Jurkat, Clone E6-1 (cell line): ENCODE data around the gene ATR.

Experiments
- DNase-seq: peaks from one replicate; pipeline ENCODE4 v3.0.0-alpha.2; 2011; ENCODE audit warnings: low read depth, low spot score
- H3K4me3 ChIP-seq: 2 replicates; pipeline ENCODE4 v1.5.1; 2011; ENCODE audit warnings: mild to moderate bottlenecking, low read length, control low read depth, moderate library complexity

ATR gene

DNA sequence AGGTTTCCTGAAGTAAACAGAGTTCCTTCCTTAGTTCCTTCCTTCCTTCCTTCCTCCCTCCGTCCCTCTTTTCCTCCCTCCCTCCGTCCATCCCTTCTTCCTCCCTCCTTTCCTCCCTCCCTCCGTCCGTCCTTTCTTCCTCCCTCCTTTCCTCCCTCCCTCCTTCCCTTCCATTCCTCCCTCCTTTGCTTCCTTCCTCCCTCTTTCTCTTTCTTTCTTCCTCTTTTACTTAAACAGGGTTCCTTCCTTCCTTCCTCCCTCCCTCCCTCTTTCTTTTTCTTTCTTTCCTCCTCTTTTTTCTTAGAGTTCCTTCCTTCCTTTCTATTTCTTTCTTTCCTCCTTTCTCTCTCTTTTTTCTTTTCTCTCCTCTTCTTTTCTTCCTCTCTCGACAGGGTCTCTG, 35.2 kb downstream of the ATR start:
- H3K4me3 ChIP-seq: no peak overlapping the region
- no peak for DNase-seq

DNA sequence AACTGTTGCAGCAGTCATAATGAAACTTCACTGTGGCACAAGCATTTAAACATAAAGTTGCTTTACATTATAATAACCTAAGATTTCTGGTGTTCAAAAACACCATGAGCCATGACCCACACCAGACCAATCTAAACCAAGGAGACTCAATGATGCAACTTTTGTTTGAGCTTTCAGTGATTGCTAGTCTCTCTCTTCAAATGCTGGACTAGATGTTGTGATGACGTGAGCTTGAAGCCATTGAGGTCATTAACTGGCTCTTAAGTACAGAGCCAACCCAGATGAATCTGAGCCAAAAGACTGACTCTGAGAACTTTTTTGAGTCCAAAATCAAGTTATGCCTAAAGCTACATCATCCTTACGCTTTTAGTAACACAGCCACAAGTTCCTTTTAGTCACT, 36.5 kb downstream of the ATR start:
- DNase-seq: no peak
- no peak overlapping the region for H3K4me3 ChIP-seq

DNA sequence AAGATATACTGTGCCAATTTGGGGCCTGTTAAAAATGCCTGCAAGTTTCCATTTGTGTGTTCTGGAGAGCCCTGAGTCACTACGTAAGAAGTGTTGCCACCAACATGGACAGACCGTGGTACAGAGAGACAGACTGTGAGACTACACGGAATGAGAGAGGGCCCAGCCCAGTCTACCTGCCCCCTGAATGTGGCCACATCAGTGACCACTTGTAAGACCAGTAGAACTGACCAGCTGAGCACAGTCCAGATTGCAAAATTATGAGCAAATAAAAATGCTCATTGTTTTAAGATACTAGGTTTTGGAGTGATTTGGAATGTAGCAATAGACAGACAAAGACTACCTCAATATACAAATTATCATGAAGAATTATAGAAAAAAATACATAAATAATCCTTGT, 42.0 kb downstream of the ATR start:
- no peak for DNase-seq

DNA sequence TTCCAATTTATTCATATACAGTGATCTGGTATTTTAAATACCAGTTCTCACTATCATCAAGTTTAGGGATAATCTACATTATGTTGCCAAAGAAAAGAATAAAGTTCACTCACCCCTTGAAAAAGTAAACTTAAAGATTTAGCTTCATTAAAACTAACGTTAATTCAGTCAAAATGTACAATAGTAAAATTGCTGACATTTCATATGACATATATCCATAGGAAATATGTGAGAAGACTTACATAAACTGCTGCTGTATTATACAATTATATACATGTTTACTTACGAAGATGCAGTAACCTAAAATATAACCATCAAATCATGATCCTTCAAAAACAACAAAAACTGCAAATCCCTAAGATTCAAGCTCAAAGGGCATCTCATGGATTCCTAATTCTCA, 44.0 kb downstream of the ATR start:
- no peak for DNase-seq
- no peak overlapping the region for H3K4me3 ChIP-seq

More for the DNA sequence above, 42.0 kb downstream of the ATR start:
- H3K4me3 ChIP-seq: no peak overlapping the region

DNA sequence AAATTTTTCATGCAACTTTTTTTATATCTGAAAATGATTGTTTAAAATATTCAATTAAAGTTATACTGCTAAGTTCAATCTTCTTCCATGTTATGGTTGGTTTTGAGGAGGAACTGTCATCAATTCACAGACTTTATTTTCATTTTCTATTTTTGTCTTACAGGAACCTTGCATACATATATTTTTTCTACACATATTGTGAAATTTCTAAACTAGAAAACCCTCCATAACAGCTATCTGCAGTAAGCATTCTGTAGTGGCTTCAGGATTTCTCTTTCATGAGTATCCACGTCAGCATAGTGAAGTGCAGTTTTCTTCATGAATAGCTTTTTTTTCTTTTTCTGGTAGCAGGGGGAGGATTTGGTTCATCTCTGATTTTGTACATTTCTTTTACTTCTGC, 48.2 kb downstream of the ATR start:
- no peak for DNase-seq
- no peak overlapping the region for H3K4me3 ChIP-seq

DNA sequence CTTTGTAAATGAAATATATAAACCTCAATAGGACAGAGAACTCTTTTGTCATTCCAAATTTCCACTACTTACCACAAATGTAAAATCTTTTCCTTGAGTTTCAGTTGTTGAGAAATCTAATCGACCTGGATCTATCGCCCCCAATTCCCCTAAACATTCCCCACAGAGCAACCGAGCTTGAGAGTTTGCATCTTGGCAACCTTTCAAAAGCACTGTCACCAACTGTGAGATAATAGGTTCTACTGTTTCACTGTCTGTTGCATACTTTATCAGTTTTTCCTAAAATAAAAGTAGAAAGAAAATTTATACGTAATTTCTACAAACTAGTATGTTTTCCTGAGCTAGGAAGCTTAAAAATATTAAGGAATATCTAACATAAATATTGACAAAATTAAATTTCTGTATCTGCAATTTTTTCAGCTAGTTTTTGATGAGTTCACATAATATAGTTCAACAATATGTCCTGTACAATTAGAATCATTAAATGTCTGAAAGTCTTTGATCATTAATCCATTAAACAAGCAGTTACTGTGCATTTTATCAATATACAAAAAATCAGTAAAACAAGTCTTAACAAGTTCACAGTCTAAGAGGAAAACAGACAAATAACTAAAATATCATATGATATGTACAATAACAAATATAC, 54.5 kb downstream of the ATR start:
- no peak for DNase-seq
- H3K4me3 ChIP-seq: no peak overlapping the region

DNA sequence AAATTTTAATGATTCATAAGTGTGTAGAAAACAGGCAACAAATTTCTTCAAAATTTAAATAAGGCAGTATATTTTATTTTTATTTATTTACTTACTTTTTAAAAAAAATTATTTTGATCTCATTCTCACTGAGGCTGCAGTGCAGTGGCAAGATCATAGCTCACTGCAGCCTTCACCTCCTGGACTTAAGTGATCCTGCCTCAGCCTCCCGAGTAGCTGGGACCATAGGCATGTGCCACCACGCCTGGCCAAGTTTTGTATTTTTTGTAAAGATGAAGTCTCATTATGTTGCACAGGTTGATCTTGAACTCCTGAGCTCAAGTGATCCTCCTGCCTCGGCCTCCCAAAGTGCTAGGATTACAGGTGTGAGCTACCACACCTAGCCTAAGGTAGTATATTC, 69.5 kb downstream of the ATR start:
- H3K4me3 ChIP-seq: peak overlapping the region; percentile 42
- DNase-seq: peak; percentile 29

DNA sequence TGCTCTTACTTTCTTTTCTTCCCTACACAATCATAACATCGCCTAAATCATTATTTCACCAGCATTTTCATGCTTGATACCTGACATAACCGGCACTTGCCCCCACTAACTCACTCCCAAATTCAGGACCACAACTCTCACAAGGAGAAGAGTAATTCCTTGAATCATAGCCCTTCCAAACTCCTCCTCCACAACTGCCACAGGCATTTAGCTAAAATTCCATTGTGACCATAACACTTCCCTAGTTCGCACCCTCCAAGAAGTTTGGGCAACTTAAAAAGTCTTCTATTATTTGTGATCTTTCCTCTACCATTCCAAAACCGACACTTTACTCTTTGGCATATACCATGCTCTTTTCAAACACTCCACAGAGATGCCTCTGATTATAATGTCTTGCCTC, 71.3 kb downstream of the ATR start:
- no peak for DNase-seq
- no peak overlapping the region for H3K4me3 ChIP-seq

DNA sequence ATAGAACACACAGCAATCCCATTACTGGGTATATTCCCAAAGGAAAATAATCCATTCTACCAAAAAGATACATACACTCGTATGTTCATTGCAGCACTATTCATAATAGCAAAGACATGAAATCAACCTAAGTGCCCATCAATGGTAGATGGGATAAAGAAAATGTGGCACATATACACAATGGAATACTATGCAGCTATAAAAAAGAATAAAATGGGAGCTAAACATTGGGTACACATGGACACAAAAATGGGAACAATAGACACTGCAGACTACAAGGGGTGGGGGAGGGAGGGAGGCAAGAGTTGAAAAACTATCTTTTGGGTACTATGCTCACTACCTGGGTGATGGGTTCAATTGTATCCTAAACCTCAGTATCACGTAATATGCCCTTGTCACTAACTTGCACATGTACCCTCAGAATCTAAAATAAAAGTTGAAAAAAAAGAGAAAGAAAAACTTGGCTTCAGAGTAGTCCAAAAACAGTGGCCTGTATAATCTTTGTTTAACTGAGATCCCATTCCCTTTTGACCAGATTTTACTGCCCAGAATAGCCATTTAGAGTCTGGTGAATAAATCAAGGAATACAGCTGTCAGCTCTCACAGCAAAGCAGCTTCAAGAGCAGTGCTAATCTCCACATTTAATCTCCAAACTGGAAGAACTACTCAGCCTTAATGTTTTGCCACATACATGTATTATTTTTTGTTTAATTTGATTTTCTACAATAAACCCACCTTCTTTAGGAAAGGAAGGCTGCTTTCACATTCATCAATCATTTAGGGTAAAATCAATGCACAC, 76.1 kb downstream of the ATR start:
- no peak overlapping the region for H3K4me3 ChIP-seq
- DNase-seq: no peak

DNA sequence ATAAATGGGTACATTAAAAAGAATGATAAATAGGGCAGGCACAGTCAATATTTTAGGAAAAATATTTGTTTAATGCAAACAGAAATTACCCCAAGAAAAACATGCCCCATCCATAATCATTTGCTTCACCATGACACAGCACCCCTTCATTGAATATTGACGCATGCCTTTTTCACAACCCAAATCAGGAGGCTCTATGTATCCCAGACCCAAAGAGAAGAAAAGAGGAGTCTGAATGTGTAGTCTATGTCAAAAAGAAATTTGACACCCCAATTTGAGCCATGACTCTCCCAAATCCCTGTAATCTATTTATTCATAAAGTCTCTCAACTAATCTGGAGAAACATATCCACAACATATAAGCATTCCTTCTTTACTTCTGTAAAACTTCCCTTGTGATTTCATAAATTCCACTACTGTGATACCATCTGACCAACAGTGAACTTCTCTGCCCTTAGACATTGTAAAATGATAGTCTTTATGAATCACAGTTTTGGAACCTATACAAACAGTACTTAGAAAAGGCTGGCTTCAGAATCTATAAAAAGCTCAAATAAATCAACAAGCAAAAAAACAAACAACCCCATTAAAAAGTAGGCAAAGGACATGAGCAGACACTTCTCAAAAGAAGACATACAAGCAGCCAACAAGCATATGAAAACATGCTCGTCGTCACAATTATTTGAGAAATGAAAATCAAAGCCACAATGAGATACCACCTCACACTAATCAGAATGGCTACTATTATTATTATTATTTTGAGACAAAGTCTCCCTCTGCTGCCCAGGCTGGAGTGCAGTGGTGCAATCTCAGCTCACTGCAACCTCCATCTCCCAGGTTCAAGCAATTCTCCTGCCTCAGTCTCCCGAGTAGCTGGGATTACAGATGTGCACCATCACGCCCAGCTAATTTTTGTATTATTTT, 77.3 kb downstream of the ATR start:
- H3K4me3 ChIP-seq: no peak overlapping the region
- no peak for DNase-seq

DNA sequence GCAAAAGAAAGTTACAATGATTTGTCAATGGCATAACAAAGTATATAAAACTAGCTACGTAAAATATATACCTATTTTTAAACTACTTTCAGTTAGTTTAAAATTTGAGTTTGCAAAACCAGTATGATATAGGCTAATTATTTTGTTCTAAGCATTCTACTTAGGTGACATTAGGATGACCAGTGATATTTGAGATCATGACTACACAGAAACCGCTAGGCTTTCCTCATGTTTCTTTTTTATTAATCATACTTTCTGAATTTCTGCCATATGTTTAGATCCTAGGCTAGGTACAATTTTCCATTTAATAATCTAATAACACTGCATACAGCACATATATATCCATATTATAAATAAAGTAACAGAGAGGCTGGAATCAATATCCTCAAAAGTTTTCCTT, 78.3 kb downstream of the ATR start:
- no peak overlapping the region for H3K4me3 ChIP-seq
- DNase-seq: no peak

DNA sequence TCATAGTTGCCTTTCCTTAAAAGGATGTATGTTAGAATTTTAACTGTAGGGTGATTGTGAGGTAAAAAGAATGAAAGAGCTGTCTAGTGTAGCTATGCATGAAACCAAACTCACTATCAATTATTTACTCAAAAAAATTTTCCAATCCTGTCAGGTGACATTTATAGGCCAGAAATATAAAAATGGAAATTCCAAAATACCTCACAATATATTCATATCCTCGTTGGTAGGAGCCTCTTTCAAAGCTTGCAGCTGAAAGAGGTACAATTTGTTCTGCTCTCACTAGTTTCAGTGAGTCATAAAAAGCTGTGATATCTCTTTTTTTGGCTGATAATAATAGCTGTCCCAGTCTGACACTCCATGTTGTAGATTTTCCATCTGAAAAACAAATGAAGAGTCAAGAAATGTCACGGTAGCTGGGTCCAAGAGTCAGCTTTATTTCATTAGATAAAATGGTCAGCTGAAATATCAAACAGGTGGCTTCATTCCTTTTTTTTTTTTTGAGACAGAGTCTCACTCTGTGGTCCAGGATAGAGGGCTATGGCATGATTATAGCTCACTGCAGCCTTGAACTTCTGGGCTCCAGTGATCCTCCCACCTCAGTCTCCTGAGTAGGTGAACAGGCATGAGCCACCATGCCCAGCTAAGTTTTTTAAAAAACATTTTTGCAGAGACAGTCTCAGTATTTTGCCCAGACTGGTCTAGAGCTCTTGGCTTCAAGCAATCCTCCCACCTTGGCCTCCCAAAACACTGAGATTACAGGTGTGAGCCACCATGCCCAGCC, 79.9 kb downstream of the ATR start:
- H3K4me3 ChIP-seq: no peak overlapping the region
- DNase-seq: no peak

DNA sequence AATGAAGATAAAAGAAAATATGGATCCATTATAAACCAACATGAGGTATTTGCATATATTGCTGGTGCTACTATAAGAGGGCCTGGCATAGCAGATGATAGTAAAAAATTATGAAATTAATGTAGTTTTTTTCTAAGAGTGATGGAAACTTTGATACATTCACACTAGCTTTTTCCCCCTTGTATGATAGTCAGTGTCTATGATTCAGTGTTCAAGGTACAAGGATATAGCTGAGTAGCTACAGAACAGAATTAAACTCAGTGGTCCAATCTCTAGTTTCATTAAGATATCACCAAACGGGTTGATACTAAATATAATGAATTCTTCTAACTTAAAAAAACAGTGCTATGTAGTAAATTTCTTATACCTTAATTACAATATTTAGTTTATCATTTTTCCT, 80.8 kb downstream of the ATR start:
- H3K4me3 ChIP-seq: no peak overlapping the region
- no peak for DNase-seq

DNA sequence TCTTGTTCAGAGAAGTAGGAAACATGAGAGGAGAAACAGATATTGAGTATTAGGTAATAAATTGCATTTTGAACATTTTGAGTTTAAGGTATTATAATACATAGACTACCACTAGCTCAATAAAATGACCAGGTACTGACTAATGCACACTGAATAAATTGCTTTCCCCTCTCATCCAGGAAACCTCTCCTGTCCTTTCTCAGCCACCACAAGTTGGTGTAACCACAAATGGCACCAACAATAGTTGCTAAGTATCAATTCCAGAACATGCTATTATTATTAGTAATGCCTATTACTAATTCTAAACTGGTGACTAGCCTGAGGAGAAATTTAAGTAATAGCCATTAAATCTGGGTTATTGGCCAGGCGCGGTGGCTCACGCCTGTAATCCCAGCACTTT, 83.4 kb downstream of the ATR start:
- no peak for DNase-seq

DNA sequence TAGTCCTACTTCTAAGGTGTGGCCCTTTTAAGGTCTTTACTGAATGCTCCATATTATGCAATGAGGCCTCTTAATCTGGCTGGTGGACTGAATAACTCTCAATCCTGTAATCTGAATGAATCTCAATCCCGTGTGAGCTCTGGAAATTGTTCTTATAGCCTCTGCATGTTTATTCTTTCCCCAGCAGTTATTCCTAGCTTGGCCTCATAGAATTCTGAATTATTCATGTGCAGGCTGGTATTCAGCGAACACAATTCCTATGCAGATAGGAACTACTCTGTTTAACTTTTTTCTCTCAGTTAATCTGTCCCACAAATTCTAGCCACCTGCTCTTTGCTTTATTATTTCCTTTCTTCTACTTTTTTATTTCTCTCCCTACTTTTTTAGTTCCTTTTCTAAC, 86.3 kb downstream of the ATR start:
- no peak overlapping the region for H3K4me3 ChIP-seq
- DNase-seq: no peak

More for the DNA sequence above, 83.4 kb downstream of the ATR start:
- no peak overlapping the region for H3K4me3 ChIP-seq

DNA sequence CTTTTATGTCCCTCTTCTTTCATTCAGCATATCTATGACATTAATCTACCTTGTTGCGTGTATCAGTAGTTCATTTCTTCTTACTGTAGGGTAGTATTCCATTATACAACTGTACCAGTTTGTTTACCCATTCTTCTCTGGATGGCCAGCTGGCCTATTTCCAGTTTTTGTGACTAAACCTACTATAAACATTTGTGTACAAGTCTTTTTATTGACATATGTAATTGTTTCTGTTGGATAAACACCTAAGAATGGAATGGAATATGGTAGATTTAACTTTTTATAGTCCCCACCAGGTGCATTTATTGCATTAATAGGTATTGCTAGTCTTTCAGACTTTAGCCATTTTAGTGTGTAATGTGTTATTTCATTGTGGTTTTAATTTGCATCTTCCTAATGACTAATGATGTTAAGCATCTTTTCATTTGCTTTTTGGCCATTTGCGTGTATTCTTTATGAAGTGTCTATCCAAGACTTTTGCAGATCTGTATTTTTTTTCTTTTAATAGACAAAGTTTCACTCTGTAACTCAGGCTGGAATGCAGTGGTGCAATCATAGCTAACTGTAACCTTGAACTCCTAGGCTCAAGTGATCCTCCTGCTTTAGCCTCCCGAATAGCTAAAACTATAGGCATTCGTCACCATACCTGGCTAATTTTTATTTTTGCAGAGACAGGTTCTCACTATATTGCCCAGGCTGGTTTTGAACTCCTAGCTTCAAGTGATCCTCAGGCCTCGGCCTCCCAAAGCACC, 88.8 kb downstream of the ATR start:
- DNase-seq: no peak
- H3K4me3 ChIP-seq: no peak overlapping the region

DNA sequence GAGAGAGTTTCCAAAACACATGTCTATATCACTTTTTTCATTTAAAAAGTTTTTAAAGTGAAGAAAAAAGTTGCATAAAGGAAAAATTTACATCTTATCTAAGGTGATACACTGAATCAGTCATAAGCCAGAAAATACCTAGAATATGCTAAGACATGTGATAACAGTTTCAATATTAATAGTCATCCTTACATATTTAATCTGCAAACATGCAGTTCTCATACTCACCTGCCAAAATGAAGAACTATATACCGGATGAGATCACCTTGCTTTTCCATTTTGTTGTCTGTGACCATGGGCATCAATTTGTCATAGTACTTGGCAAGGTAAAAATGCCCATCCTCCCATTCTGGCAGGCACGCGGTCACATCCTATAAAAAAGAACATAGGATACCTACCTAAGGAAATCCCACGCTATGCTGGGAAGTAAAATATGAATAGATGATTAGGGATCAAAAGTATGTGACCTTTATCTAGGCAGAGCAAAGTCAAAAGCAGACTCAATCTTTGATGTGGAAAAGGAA, 93.6 kb downstream of the ATR start:
- no peak overlapping the region for H3K4me3 ChIP-seq
- DNase-seq: no peak

DNA sequence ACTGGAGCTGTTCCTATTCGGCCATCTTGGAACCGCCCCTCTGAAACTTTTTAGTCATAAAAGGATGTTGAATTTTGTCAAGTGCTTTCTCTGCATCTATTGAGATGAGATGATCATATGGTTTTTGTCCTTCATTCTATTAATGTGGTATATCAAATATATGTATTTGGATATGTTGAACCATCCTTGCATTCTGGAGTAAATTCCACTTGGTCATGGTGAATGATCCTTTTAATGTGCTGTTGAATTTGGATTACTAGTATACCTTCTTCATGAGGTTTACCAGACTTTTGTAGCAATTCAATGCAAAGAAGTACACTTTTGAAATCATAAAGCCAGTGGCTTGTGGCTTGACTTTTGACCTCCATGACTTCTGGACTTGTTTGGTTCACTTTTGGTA, 97.3 kb downstream of the ATR start:
- H3K4me3 ChIP-seq: no peak overlapping the region
- no peak for DNase-seq
